ENCODE results near the gene MT1G.

The MT1G gene

DNA sequence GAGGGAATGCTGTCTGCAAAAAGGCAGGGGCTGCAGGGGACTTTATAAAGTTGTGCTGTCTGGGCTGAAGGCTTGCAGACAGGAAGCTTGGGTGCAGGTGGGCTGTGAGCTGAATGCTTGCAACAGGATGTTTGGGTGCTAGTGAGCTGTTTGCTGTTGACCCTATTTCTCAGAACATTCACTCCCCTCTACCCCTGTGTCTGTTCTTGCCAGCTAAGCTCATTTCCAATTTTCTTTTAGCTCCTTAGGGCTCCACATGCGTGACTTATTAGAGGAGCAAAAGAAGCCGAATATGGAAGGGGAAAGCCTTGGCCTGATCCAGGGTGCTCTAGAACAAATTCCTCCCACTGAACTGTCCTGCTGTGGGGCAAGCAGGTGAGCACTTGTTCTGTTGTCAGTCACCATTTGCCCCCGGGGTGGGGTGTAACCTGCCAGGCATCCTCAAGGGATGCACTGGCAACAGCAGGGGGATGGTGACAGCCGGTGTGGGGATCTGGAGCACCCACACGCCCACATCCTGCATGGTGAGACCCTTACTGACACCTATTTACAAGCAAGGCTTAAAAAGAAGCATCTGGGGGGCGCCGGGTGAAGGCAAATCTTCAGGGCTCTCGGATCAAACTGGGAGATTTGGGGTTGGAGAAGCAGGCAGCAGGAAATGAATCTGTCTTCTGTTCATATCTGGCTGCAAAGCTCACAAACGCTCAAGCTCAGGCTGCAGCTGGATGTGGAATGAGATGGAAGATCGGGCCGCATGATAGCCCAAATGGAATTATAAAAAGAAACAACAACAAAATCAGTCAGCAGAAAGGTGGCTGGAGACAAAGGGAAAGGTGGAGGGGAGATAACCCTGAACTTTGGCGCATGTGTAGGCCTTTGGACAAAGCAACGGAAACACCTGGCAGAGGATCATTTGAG lies 40.9 kb upstream of the MT1G start:
- Histone ChIP-seq H3K27ac (no peak overlapping the region), H3K4me3 (no peak overlapping the region), H3K36me3 (ENCODE audit: insufficient read depth, low read length) (no peaks in the 10 kb centered on the region), H3K9me3 (ENCODE audit: low read depth, low read length) (no peaks in the 10 kb centered on the region), H3K9ac (ENCODE audit: insufficient read length) (no peak overlapping the region)
- DNase-seq (ENCODE audit: low read depth, low spot score) = no peak
- TF ChIP-seq EZH2 (IDR thresholded peaks at IDR 0.05) (no peak), FOXP2 (optimal IDR thresholded peaks at IDR 0.05; ENCODE audit: control extremely low read depth, extremely low read length, insufficient read depth) (no peak), POLR2AphosphoS5 (IDR thresholded peaks at IDR 0.05; ENCODE audit: borderline replicate concordance, low read depth, low read length) (no peak)

DNA sequence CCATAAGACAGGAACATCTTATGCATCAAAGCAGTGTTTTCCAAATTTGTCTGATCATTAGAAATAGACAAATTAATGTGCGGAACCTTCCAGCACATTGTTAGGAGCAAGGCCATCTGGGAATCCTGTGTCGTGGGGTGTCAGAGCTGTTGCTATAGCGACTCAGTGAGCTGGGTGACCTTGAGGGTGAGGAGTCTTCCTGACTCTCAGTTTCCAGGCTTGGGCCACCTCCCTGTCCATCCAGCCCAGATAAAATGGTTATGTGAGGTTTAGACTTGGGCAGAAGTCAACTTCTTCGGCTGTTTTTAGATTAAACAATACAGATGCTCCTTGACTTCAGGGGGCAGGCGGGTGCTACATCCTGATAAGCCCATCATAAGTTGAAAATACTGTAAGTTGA lies 35.0 kb upstream of the MT1G start:
- Histone ChIP-seq H3K9ac (ENCODE audit: insufficient read length) (no peak overlapping the region), H3K9me3 (ENCODE audit: low read depth, low read length) (no peaks in the 10 kb centered on the region), H3K27ac (no peak overlapping the region), H3K4me3 (no peak overlapping the region), H3K36me3 (ENCODE audit: insufficient read depth, low read length) (no peaks in the 10 kb centered on the region)
- no peak for DNase-seq (ENCODE audit: low read depth, low spot score)
- TF ChIP-seq FOXP2 (optimal IDR thresholded peaks at IDR 0.05; ENCODE audit: control extremely low read depth, extremely low read length, insufficient read depth) = no peak
- TF ChIP-seq POLR2AphosphoS5 (IDR thresholded peaks at IDR 0.05; ENCODE audit: borderline replicate concordance, low read depth, low read length) = no peak
- TF ChIP-seq EZH2 (IDR thresholded peaks at IDR 0.05) = no peak

GRCh38 chr16:56701534-56701933 lies 33.7 kb upstream of the MT1G start:
- DNase-seq (ENCODE audit: low read depth, low spot score) = no peak
- H3K9ac ChIP-seq (ENCODE audit: insufficient read length) = no peak overlapping the region
- no peaks in the 10 kb centered on the region for H3K36me3 ChIP-seq (ENCODE audit: insufficient read depth, low read length)
- no peaks in the 10 kb centered on the region for H3K9me3 ChIP-seq (ENCODE audit: low read depth, low read length)
- H3K4me3 ChIP-seq = no peak overlapping the region
- H3K27ac ChIP-seq = no peak overlapping the region
- no peak for TF ChIP-seq POLR2AphosphoS5 (IDR thresholded peaks at IDR 0.05; ENCODE audit: borderline replicate concordance, low read depth, low read length)
- TF ChIP-seq EZH2 (IDR thresholded peaks at IDR 0.05) = no peak
- no peak for TF ChIP-seq FOXP2 (optimal IDR thresholded peaks at IDR 0.05; ENCODE audit: control extremely low read depth, extremely low read length, insufficient read depth)

DNA sequence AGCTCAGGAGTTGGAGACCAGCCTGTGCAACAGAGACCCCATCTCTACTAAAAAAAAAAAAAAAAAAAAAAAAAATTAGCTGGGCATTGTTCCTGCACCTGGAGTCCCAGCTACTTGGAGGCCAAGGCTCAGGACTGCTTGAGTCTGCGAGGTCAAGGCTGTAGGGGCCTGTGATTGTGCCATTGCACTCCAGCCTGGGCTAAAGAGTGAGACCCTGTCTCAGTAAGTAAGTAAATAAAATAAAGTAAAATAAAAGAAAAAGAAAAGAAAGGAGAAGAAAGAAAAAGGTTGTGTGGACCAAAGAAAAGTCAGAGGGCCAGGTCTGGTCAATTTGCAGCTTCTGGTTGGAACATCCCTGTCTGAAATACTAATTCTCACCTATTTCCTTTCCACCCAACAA lies 32.8 kb upstream of the MT1G start:
- H3K36me3 ChIP-seq (ENCODE audit: insufficient read depth, low read length) = no peaks in the 10 kb centered on the region
- TF ChIP-seq POLR2AphosphoS5 (IDR thresholded peaks at IDR 0.05; ENCODE audit: borderline replicate concordance, low read depth, low read length) = no peak
- no peak for TF ChIP-seq FOXP2 (optimal IDR thresholded peaks at IDR 0.05; ENCODE audit: control extremely low read depth, extremely low read length, insufficient read depth)
- TF ChIP-seq EZH2 (IDR thresholded peaks at IDR 0.05) = no peak
- DNase-seq (ENCODE audit: low read depth, low spot score) = no peak
- H3K4me3 ChIP-seq = no peak overlapping the region
- no peaks in the 10 kb centered on the region for H3K9me3 ChIP-seq (ENCODE audit: low read depth, low read length)
- no peak overlapping the region for H3K27ac ChIP-seq
- H3K9ac ChIP-seq (ENCODE audit: insufficient read length) = no peak overlapping the region

DNA sequence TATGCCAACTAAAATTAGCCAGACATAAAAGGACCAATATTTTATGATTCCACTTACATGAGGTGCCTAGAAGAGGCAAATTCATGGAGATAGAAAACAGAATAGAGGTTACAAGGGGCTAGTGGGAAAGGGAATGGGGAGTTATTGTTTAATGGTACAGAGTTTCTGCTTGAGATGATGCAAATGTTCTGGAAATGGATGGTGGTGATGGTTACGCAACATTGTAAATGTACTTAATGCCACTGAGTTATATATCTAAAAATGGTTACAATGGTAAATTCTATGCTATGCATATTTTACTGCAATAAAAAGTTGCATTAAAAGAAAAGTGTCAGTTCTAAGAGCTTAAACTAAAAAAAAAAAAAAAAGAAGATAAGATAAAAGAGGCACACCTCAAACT lies 32.3 kb upstream of the MT1G start:
- no peak for DNase-seq (ENCODE audit: low read depth, low spot score)
- no peaks in the 10 kb centered on the region for H3K9me3 ChIP-seq (ENCODE audit: low read depth, low read length)
- no peak for TF ChIP-seq EZH2 (IDR thresholded peaks at IDR 0.05)
- TF ChIP-seq POLR2AphosphoS5 (IDR thresholded peaks at IDR 0.05; ENCODE audit: borderline replicate concordance, low read depth, low read length) = no peak
- TF ChIP-seq FOXP2 (optimal IDR thresholded peaks at IDR 0.05; ENCODE audit: control extremely low read depth, extremely low read length, insufficient read depth) = no peak
- no peak overlapping the region for H3K4me3 ChIP-seq
- no peaks in the 10 kb centered on the region for H3K36me3 ChIP-seq (ENCODE audit: insufficient read depth, low read length)
- no peak overlapping the region for H3K27ac ChIP-seq
- H3K9ac ChIP-seq (ENCODE audit: insufficient read length) = no peak overlapping the region

DNA sequence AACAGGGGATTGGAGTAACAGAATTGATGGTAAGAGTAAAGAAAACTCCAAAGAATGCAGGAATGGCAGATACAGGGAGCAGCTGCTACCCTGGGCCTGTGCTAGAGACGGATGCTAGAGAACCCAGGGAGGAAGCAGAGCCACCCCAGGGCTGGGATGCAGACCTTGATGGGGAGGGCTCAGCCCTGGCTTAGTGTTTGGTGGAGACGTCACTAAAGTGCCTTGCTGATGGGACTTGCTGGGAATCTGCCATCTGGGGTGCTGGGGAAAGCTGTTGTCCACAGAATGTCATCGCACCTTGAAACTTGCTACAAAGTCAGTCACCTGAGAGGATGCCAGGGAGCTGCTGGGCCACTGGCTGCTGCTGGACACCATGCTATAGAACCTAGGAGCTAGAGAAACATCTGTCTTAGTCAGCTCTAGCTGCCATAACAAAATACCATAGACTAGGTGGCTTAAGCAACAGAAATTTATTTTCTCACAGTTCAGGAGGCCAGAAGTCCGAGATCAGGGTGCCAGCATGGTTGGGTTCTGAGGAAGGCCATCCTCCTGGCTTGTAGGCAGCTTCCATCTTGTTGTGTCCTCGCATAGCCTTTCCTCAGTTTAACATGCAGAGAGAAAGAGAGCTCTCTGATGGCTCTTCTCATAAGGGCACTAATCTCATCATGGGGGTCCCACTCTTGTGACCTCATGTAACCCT lies 29.7 kb upstream of the MT1G start:
- H3K36me3 ChIP-seq (ENCODE audit: insufficient read depth, low read length) = no peaks in the 10 kb centered on the region
- H3K4me3 ChIP-seq = no peak overlapping the region
- no peak overlapping the region for H3K9ac ChIP-seq (ENCODE audit: insufficient read length)
- TF ChIP-seq FOXP2 (optimal IDR thresholded peaks at IDR 0.05; ENCODE audit: control extremely low read depth, extremely low read length, insufficient read depth) (no peak), EZH2 (IDR thresholded peaks at IDR 0.05) (no peak), POLR2AphosphoS5 (IDR thresholded peaks at IDR 0.05; ENCODE audit: borderline replicate concordance, low read depth, low read length) (no peak)
- H3K27ac ChIP-seq = no peak overlapping the region
- DNase-seq (ENCODE audit: low read depth, low spot score) = no peak
- no peaks in the 10 kb centered on the region for H3K9me3 ChIP-seq (ENCODE audit: low read depth, low read length)

DNA sequence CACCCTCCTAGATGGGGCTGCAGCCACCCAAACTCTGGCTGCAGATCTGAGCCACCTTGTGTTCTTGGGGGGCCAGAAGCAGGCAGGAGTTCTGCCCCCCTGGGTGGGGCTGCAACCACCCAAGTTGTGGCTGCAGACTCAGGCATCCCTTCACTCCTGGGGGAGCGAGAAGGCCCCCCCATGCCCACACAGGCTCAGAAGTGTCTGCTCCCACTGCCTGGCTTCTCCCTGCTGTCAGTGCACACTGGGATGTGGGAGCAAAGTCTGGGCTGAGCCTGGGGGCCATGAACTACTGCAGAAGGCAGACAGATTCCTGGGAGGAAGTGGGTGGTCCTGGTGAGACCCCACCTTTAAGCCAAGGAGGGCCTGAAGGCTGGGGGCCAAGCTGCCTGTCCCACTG lies 27.4 kb upstream of the MT1G start:
- Histone ChIP-seq H3K9ac (ENCODE audit: insufficient read length) (no peak overlapping the region), H3K9me3 (ENCODE audit: low read depth, low read length) (no peaks in the 10 kb centered on the region), H3K36me3 (ENCODE audit: insufficient read depth, low read length) (no peaks in the 10 kb centered on the region), H3K4me3 (no peak overlapping the region), H3K27ac (no peak overlapping the region)
- no peak for DNase-seq (ENCODE audit: low read depth, low spot score)
- TF ChIP-seq EZH2 (IDR thresholded peaks at IDR 0.05) (no peak), POLR2AphosphoS5 (IDR thresholded peaks at IDR 0.05; ENCODE audit: borderline replicate concordance, low read depth, low read length) (no peak), FOXP2 (optimal IDR thresholded peaks at IDR 0.05; ENCODE audit: control extremely low read depth, extremely low read length, insufficient read depth) (no peak)

DNA sequence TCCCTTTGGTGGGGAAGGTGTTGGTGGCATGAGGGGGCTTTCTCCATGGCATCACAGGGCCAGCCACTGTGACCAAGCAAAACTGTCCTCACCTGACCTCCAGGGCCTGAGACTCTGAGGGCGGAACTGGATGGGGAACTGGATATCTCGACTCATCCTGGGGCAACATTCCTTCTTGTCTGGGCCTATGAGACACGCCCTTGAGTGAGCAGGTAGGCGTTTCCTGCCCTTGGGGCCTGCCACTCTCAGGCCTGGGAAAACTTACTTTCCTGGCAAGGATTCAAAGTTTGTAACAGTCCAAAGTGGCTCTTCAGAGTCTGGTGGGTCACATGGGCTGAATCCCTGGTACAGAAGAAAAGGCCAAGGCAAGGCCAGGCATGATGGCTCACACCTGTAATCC lies 24.0 kb upstream of the MT1G start:
- H3K27ac ChIP-seq = no peak overlapping the region
- DNase-seq (ENCODE audit: low read depth, low spot score) = no peak
- no peak for TF ChIP-seq EZH2 (IDR thresholded peaks at IDR 0.05)
- no peak for TF ChIP-seq FOXP2 (optimal IDR thresholded peaks at IDR 0.05; ENCODE audit: control extremely low read depth, extremely low read length, insufficient read depth)
- no peak for TF ChIP-seq POLR2AphosphoS5 (IDR thresholded peaks at IDR 0.05; ENCODE audit: borderline replicate concordance, low read depth, low read length)
- H3K36me3 ChIP-seq (ENCODE audit: insufficient read depth, low read length) = no peaks in the 10 kb centered on the region
- H3K4me3 ChIP-seq = no peak overlapping the region
- H3K9me3 ChIP-seq (ENCODE audit: low read depth, low read length) = no peaks in the 10 kb centered on the region
- H3K9ac ChIP-seq (ENCODE audit: insufficient read length) = no peak overlapping the region

Data from SK-N-MC (cell line).